SK-N-SH treated with all-trans-retinoic acid at 6 μM for 48 hours (cell line): ENCODE results near the gene PODXL.

ENCODE experiments used
- ARNTL ChIP-seq: fragments of 450-650 bp; formaldehyde crosslinking; IDR thresholded peaks from 2 replicates; pipeline ENCODE4 v1.5.0; 2020; ENCODE audit warnings: low read depth, mild to moderate bottlenecking, moderate library complexity, borderline replicate concordance
- PPARA ChIP-seq: fragments of 250-450 bp; sonication (Bioruptor Pico); IDR thresholded peaks from 2 replicates; pipeline ENCODE4 v1.5.0; 2020; ENCODE audit warnings: mild to moderate bottlenecking, borderline replicate concordance
- RARB ChIP-seq: fragments of 250-450 bp; sonication (Bioruptor Pico); IDR thresholded peaks from 2 replicates; pipeline ENCODE4 v1.8.0; 2021; ENCODE audit warnings: mild to moderate bottlenecking, moderate library complexity
- TOX ChIP-seq: fragments of 250-450 bp; sonication (Bioruptor Pico); IDR thresholded peaks from 2 replicates; pipeline ENCODE4 v1.8.0; 2021; ENCODE audit warnings: mild to moderate bottlenecking, moderate library complexity, borderline replicate concordance
- ZFP30 ChIP-seq: fragments of 450-650 bp; formaldehyde crosslinking; IDR thresholded peaks from 2 replicates; pipeline ENCODE4 v1.5.0; 2022; ENCODE audit warnings: mild to moderate bottlenecking, moderate library complexity
- TF ChIP-seq, protein P1 (sequence below): fragments of 250-450 bp; sonication (Bioruptor Pico); IDR thresholded peaks from 2 replicates; pipeline ENCODE4 v1.5.1; 2020; ENCODE audit warnings: low read depth, mild to moderate bottlenecking, moderate library complexity
- TF ChIP-seq, protein P2 (sequence below): fragments of 250-450 bp; sonication (Bioruptor Pico); IDR thresholded peaks from 2 replicates; pipeline ENCODE4 v1.8.0; 2020; ENCODE audit warnings: mild to moderate bottlenecking, moderate library complexity, borderline replicate concordance

DNA sequence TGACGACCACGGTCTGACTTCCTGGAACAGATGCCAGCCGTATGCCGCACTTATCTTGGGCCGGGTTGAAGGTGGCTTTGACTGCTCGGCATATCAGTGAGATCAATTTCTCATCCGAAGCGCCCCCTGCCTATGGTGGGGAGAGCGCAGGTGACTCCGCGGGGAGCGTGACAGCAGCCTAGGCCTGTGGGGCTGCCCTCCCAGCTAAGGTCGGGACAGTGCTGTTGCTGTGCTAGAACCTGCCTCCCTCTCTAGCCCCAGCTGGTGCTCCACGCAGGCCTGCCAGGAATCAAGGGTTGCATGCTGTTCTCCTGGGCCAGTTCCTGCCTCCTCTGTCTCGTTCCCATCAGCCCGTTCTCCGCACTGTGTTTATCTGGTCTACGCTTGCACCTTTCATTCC is 49.8 kb downstream of the PODXL start:
- no peak for TF ChIP-seq PPARA
- TF ChIP-seq RARB (CRISPR knock-in tag) = no peak
- TF ChIP-seq ZFP30 (CRISPR knock-in tag) = no peak
- TF ChIP-seq, protein P1, sequence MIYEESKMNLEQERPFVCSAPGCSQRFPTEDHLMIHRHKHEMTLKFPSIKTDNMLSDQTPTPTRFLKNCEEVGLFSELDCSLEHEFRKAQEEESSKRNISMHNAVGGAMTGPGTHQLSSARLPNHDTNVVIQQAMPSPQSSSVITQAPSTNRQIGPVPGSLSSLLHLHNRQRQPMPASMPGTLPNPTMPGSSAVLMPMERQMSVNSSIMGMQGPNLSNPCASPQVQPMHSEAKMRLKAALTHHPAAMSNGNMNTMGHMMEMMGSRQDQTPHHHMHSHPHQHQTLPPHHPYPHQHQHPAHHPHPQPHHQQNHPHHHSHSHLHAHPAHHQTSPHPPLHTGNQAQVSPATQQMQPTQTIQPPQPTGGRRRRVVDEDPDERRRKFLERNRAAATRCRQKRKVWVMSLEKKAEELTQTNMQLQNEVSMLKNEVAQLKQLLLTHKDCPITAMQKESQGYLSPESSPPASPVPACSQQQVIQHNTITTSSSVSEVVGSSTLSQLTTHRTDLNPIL (CRISPR knock-in tag) = no peak
- no peak for TF ChIP-seq ARNTL (CRISPR knock-in tag)
- TF ChIP-seq, protein P2, sequence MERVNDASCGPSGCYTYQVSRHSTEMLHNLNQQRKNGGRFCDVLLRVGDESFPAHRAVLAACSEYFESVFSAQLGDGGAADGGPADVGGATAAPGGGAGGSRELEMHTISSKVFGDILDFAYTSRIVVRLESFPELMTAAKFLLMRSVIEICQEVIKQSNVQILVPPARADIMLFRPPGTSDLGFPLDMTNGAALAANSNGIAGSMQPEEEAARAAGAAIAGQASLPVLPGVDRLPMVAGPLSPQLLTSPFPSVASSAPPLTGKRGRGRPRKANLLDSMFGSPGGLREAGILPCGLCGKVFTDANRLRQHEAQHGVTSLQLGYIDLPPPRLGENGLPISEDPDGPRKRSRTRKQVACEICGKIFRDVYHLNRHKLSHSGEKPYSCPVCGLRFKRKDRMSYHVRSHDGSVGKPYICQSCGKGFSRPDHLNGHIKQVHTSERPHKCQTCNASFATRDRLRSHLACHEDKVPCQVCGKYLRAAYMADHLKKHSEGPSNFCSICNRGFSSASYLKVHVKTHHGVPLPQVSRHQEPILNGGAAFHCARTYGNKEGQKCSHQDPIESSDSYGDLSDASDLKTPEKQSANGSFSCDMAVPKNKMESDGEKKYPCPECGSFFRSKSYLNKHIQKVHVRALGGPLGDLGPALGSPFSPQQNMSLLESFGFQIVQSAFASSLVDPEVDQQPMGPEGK (CRISPR knock-in tag) = no peak
- TF ChIP-seq TOX = no peak
